ENCODE results near the gene EVA1C.
"Not testable (repeated sequence)": the region's sequence is repeated elsewhere in the genome, so short reads cannot be mapped to it uniquely, and the experiment has no call there.

Gene EVA1C

GRCh38 chr21:32468681-32469111 lies 56.2 kb downstream of the EVA1C start:
- no peak for DNase-seq

- DNase-seq = no peak
These were observed 57.1 kb downstream of the EVA1C start for GRCh38 chr21:32469628-32470027.

GRCh38 chr21:32470206-32470605 lies 57.7 kb downstream of the EVA1C start:
- no peak for DNase-seq

- no peak for DNase-seq
These were observed 60.6 kb downstream of the EVA1C start for GRCh38 chr21:32472890-32473765.

- no peak for DNase-seq
These were observed 61.9 kb downstream of the EVA1C start for GRCh38 chr21:32474179-32475059.

GRCh38 chr21:32475162-32475812 lies 62.8 kb downstream of the EVA1C start:
- DNase-seq = no peak

GRCh38 chr21:32476661-32477423 lies 64.3 kb downstream of the EVA1C start:
- no peak for DNase-seq

- no peak for DNase-seq
These were observed 64.9 kb downstream of the EVA1C start for GRCh38 chr21:32477424-32477745.

- no peak for DNase-seq
These were observed 69.4 kb downstream of the EVA1C start for GRCh38 chr21:32481875-32482408.

- no peak for DNase-seq
These were observed 70.2 kb downstream of the EVA1C start for GRCh38 chr21:32482565-32483292.

GRCh38 chr21:32483293-32483595 lies 70.7 kb downstream of the EVA1C start:
- no peak for DNase-seq

- no peak for DNase-seq
These were observed 72.3 kb downstream of the EVA1C start for GRCh38 chr21:32484706-32485380.

- no peak for DNase-seq
These were observed 79.9 kb downstream of the EVA1C start for GRCh38 chr21:32492376-32492775.

- no peak for DNase-seq
These were observed 82.6 kb downstream of the EVA1C start for GRCh38 chr21:32494934-32495709.

GRCh38 chr21:32496568-32496967 lies 84.1 kb downstream of the EVA1C start:
- no peak for DNase-seq

GRCh38 chr21:32499249-32500055 lies 86.9 kb downstream of the EVA1C start:
- no peak for DNase-seq

- not testable (repeated sequence) for DNase-seq
These were observed 91.1 kb downstream of the EVA1C start for GRCh38 chr21:32503641-32504040.

GRCh38 chr21:32505767-32506166 lies 93.3 kb downstream of the EVA1C start:
- not testable (repeated sequence) for DNase-seq

GRCh38 chr21:32506411-32506965 lies 94.0 kb downstream of the EVA1C start:
- DNase-seq = not testable (repeated sequence)

All from GOT3 (cell line).